Psoas muscle (tissue), 8 donors: ENCODE data around the gene RD3L. TPM values are rescaled to one million over a fixed set of nuclear protein-coding genes. Genes with fewer than 3 reads are reported as not detected.
"Not testable (repeated sequence)": the region's sequence is repeated elsewhere in the genome, so short reads cannot be mapped to it uniquely, and the experiment has no call there.

Experiments used
- ATAC-seq, 4 donors: fragments of 200-7000 bp; cut with Tn5 transposase; one replicate each; pipeline ENCODE4 v1.9.1; 2020; ENCODE audit warnings: moderate library complexity in 3 of 4, mild to moderate bottlenecking in 2 of 4
- DNase-seq, 2 donors: peaks; one replicate each; pipeline ENCODE4 v3.0.0-alpha.2; 2020
- H3K27ac ChIP-seq: fragments of 200-600 bp; one replicate; pipeline ENCODE4 v1.8.0; 2022
- H3K27me3 ChIP-seq, 3 donors: fragments of 200-600 bp in 1 of 3; one replicate each; pipeline versions ENCODE4 v1.6.1 to v1.8.0; 2013 to 2022; ENCODE audit warnings: low read length in 2 of 3, mild to moderate bottlenecking in 2 of 3, moderate library complexity in 1 of 3; ENCODE audit not compliant: insufficient read depth in 3 of 3
- H3K36me3 ChIP-seq, 2 donors: fragments of 200-600 bp in 1 of 2; one replicate each; pipeline versions ENCODE4 v1.6.1 to v1.8.0; 2013 to 2022; ENCODE audit warnings: low read depth in 1 of 2, mild to moderate bottlenecking in 1 of 2, moderate library complexity in 1 of 2; ENCODE audit not compliant: insufficient read depth in 1 of 2
- H3K4me1 ChIP-seq: fragments of 200-600 bp; one replicate; pipeline ENCODE4 v1.8.0; 2022
- H3K4me3 ChIP-seq: fragments of 200-600 bp; one replicate; pipeline ENCODE4 v1.8.0; 2022; ENCODE audit warnings: mild to moderate bottlenecking
- H3K9me3 ChIP-seq: fragments of 200-600 bp; one replicate; pipeline ENCODE4 v1.8.0; 2022
- WGBS, 3 donors: extraction: QIAGEN DNeasy Blood & Tissue Kit; methylation state at CpG; one replicate each; pipeline versions ENCODE4 v1.1.6 to v1.1.7; 2013; 5-methylcytosine and 5-hydroxymethylcytosine counted together
- intact Hi-C, 2 donors: fragments of 100-400 bp; cut with DNase I; formaldehyde crosslinking; loops; one replicate each; pipeline versions ENCODE4 v1.11.0 to v1.14.2; 2022
- polyA plus RNA-seq, 3 donors: library from polyadenylated mRNA; stranded (reverse); fragments of 200-250 nt; gene quantifications; one replicate each; pipeline ENCODE4 v1.2.3, GENCODE V29; 2013
- total RNA-seq, 4 donors: library from RNA; stranded (reverse); fragmentation: NEBNext Ultra II Directional in 2 of 4; extraction: Animal tissue kit (Norgen Biotek cat#: 25700) in 2 of 4; gene quantifications; one replicate each; pipeline versions ENCODE4 v1.2.1 to v1.2.4, GENCODE V29; 2021 to 2023
- TF ChIP-seq, protein P1 (sequence below): fragments of 200-600 bp; IDR thresholded peaks from one replicate; pipeline ENCODE4 v1.8.0; 2022; ENCODE audit warnings: antibody characterized with exemption
- donor health status: healthy with polysubstance abuse.
- donor health status: DM: no; HTN: no; CAD: no; lungs with moderate emphysema.
- donor health status: Bipolar disorder and iron deficiency.
- donor health status: healthy.
- donor health status: DM: yes; HTN: yes; CAD: no.
- donor health status: DM: no; HTN: no; CAD: no.
- donor health status: DM: no; HTN: no; CAD: no.
- donor health status: DM: yes; HTN: yes; CAD: no.

Gene RD3L
- total and polyA plus RNA-seq, 7 donors = not detected

DNA sequence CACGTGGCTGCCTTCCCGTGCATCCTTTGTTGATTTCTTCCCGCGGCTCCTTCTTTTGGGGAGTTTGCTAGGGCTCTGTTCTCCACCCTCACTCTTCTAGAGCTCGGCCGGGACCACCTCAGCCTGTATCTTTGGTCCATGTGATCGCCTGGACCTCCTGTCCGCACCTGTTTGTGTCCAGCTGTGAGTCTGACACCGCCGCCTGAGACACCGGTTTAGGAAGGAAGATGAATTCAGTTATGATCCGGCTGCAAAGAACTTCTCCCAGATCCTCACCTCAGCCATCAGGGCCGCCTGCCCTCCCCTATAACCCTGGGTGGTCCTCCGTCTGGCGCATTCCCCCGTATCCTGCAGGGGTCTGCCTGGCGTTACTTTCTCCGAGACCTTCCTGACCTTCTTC is 14.8 kb downstream of the RD3L start:
- Histone ChIP-seq H3K4me1 (no peaks in the 10 kb centered on the region), H3K4me3 (no peak overlapping the region), H3K36me3 (no peaks in the 10 kb centered on the region), H3K9me3 (no peaks in the 10 kb centered on the region), H3K27ac (no peak overlapping the region), H3K27me3 (peaks cover 0 to 31% (median 5%) of the 10 kb centered on the region in 3 donors)
- intact Hi-C loops = no loop called here
- no peak for ATAC-seq
- DNase-seq = no peak
- 88 to 91% (median 88%) methylated on average over 18 of the region's 18 CpGs for WGBS, 3 donors
- TF ChIP-seq, protein P1, sequence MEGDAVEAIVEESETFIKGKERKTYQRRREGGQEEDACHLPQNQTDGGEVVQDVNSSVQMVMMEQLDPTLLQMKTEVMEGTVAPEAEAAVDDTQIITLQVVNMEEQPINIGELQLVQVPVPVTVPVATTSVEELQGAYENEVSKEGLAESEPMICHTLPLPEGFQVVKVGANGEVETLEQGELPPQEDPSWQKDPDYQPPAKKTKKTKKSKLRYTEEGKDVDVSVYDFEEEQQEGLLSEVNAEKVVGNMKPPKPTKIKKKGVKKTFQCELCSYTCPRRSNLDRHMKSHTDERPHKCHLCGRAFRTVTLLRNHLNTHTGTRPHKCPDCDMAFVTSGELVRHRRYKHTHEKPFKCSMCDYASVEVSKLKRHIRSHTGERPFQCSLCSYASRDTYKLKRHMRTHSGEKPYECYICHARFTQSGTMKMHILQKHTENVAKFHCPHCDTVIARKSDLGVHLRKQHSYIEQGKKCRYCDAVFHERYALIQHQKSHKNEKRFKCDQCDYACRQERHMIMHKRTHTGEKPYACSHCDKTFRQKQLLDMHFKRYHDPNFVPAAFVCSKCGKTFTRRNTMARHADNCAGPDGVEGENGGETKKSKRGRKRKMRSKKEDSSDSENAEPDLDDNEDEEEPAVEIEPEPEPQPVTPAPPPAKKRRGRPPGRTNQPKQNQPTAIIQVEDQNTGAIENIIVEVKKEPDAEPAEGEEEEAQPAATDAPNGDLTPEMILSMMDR = no peak

DNA sequence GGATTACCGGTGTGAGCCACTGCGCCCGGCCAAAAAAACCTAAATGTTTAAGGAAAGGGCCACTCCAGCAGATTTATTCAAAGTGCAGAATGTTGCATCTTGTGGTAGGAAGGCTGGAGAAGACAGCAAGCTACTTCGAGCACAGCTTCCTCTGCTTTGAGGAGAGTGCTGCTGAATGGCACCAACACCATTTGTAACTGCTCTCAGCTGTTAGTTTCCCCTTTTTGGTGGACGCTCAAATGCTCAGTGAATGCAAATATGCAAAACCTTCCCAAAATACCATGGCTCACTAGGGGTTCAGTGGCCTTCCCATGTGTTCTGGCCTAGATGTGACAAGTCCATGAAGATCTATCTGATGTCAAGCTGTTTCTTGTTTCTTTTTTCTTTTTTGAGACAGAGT is 17.0 kb downstream of the RD3L start:
- Histone ChIP-seq H3K4me1 (peaks cover 3% of the 10 kb centered on the region), H3K36me3 (no peaks in the 10 kb centered on the region), H3K27me3 (peaks cover 0 to 31% (median 5%) of the 10 kb centered on the region in 3 donors), H3K27ac (no peak overlapping the region), H3K9me3 (no peaks in the 10 kb centered on the region), H3K4me3 (no peak overlapping the region)
- 76 to 86% (median 79%) methylated on average over 5 of the region's 5 CpGs for WGBS, 3 donors
- no peak for DNase-seq
- ATAC-seq = no peak
- intact Hi-C loops = no loop called here
- TF ChIP-seq, protein P1 = no peak

DNA sequence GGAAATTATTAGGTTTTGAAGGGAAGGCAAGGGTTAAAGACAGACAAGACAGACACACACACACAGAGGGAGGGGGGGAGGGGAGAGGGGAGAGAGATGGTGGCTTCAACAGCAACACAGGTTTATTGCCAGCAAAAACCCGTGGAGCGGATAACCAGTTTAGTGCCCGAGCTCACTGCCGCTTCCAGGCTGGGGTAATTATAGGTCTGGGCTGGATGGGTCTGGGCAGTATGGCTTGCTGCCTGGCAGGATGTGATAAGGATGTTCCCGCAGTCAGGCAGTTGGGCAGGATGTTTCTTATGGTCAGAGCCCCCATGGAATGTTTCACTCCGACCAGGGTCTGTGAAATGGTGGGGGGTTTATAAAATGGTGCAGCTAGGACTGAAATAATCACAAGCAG is 18.5 kb downstream of the RD3L start:
- H3K9me3 ChIP-seq = no peaks in the 10 kb centered on the region
- no peak overlapping the region for H3K27ac ChIP-seq
- H3K4me3 ChIP-seq = no peak overlapping the region
- intact Hi-C loops = no loop called here
- TF ChIP-seq, protein P1 = no peak
- H3K36me3 ChIP-seq = no peaks in the 10 kb centered on the region
- H3K4me1 ChIP-seq = peaks cover 12% of the 10 kb centered on the region
- DNase-seq (no peak), ATAC-seq (no peak)
- 4 to 5% (median 4%) methylated on average over 6 of the region's 6 CpGs for WGBS, 3 donors
- peaks cover 0 to 28% (median 5%) of the 10 kb centered on the region in 3 donors for H3K27me3 ChIP-seq

DNA sequence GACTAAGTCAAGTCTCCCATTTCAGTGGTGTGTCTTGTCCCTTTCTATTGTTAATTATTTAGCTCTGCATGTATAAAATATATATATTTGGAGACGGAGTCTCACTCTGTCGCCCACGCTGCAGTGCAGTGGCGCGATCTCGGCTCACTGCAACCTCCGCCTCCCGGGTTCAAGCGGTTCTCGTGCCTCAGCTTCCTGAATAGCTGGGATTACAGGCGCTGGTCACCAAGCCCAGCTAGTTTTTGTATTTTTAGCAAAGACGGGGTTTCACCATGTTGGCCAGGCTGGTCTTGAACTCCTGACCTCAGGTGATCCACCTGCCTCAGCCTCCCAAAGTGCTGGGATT is 20.5 kb downstream of the RD3L start:
- intact Hi-C loops, H3K27ac ChIP-seq, DNase-seq, ATAC-seq, H3K9me3 ChIP-seq: not testable (repeated sequence)
- Histone ChIP-seq H3K4me3 (peak overlapping the region; percentile 100), H3K27me3 (peaks cover 0 to 13% (median 0%) of the 10 kb centered on the region in 3 donors), H3K4me1 (peaks cover 12% of the 10 kb centered on the region), H3K36me3 (peaks cover 0 to 16% of the 10 kb centered on the region in 2 donors)
- 62 to 78% (median 69%) methylated on average over 12 of the region's 12 CpGs for WGBS, 3 donors

DNA sequence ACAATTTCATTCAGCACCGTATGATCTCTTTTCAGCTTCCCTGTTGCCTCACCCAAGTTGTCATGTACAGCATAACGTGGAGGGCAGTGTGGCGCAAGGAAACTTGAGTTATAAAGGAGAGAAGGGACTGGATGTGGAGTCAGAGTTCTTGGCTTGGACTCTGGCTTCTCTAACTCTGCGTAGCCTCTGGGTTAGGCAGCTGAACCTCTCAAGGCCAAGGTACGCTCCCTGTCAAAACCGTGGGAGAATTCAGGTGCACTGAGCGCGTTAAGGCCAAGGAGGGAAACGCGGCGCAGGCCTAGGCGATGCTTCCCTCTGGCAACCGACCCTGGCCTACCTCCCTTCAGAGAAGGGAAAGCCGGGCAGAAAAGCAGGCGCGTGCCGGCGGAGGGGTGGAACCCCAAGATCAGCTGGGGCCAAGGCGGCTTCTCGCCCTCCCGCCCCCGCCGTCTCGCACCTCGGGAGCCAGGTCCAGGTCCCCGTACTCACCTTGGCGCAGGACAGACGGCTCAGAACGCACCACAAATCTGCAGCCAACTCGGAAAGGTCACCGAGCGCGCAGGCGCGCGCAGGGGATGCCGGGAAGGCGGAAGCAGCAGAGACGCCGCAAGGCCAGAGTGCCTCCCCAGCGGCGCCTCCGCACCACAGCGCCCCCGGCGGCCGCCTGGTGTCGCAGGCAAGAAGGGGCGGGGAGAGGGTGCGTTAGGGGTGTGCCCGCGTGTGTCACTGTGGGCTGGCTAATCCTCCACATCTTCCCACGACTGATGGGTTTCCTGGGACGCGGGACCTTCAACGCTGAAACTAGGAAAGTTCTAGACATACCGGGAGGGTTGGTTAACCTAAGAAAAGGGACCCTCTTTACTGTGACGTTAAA is 21.1 kb downstream of the RD3L start:
- WGBS, 3 donors = 1% methylated on average over 53 to 58 of the region's 58 CpGs
- H3K4me1 ChIP-seq = peaks cover 12% of the 10 kb centered on the region
- TF ChIP-seq, protein P1 = peak; percentile 99
- H3K36me3 ChIP-seq = peaks cover 0 to 17% of the 10 kb centered on the region in 2 donors
- peak; percentile 97 to 99 (median 98) for ATAC-seq
- peak; percentile 94 to 97 for DNase-seq
- no peaks in the 10 kb centered on the region for H3K9me3 ChIP-seq
- peak overlapping the region; percentile 89 for H3K27ac ChIP-seq
- intact Hi-C loops = no loop called here
- peaks cover 0 to 13% (median 0%) of the 10 kb centered on the region in 3 donors for H3K27me3 ChIP-seq
- H3K4me3 ChIP-seq = peak overlapping the region; percentile 100
